WTC11 (cell line): ENCODE results near the gene FAM50A. TPM values are rescaled to one million over a fixed set of nuclear protein-coding genes. Genes with fewer than 3 reads are reported as not detected.

ENCODE experiments used
- ATAC-seq: fragments of 200-7000 bp; cut with Tn5 transposase; 2 replicates; pipeline ENCODE4 v1.10.0; 2021; ENCODE audit warnings: mild to moderate bottlenecking, moderate library complexity
- CTCF ChIA-PET: fragments of 300-600 bp; sonication (Branson Sonifier 250); formaldehyde crosslinking; loops from one replicate; lab custom pipeline; 2021; ENCODE audit warnings: antibody characterized with exemption; lab: Charles Lee
- POLR2A ChIA-PET: fragments of 350-600 bp; sonication (Branson Sonifier 250); formaldehyde crosslinking; loops from one replicate; lab custom pipeline; 2021; ENCODE audit warnings: antibody characterized with exemption; lab: Charles Lee
- DNase-seq: peaks from one replicate; pipeline ENCODE4 v3.0.0; 2021; ENCODE audit warnings: low spot score
- H3K27ac Mint-ChIP-seq: 2 replicates; pipeline ENCODE4 v1.8.0; 2021; ENCODE audit warnings: mixed read lengths
- H3K27me3 Mint-ChIP-seq: 2 replicates; pipeline ENCODE4 v1.8.0; 2021; ENCODE audit warnings: low read depth, mild to moderate bottlenecking, moderate library complexity, mixed read lengths
- H3K36me3 Mint-ChIP-seq: 2 replicates; pipeline ENCODE4 v1.8.0; 2021; ENCODE audit warnings: mixed read lengths
- H3K4me1 Mint-ChIP-seq: 2 replicates; pipeline ENCODE4 v1.8.0; 2022; ENCODE audit warnings: mixed read lengths
- H3K4me3 Mint-ChIP-seq: 2 replicates; pipeline ENCODE4 v1.8.0; 2021; ENCODE audit warnings: mild to moderate bottlenecking, moderate library complexity, mixed read lengths
- H3K9me3 Mint-ChIP-seq: 2 replicates; pipeline ENCODE4 v1.8.0; 2021; ENCODE audit warnings: mixed read lengths
- CREB1 ChIP-seq: sonication (generic); formaldehyde crosslinking; IDR thresholded peaks from 2 replicates; pipeline ENCODE4 v1.8.0; 2023; ENCODE audit warnings: mild to moderate bottlenecking, missing genetic modification reagents
- ELF4 ChIP-seq: sonication (generic); formaldehyde crosslinking; IDR thresholded peaks from 2 replicates; pipeline ENCODE4 v1.8.1; 2022; ENCODE audit warnings: low read depth, mild to moderate bottlenecking, moderate library complexity, missing genetic modification reagents
- ETV6 ChIP-seq: sonication (generic); formaldehyde crosslinking; IDR thresholded peaks from 2 replicates; pipeline ENCODE4 v1.8.1; 2022; ENCODE audit warnings: mild to moderate bottlenecking, missing genetic modification reagents
- FOXP1 ChIP-seq: sonication (generic); formaldehyde crosslinking; IDR thresholded peaks from 2 replicates; pipeline ENCODE4 v1.8.0; 2022; ENCODE audit warnings: missing genetic modification reagents, mild to moderate bottlenecking, moderate library complexity, borderline replicate concordance
- IRF2 ChIP-seq: sonication (generic); formaldehyde crosslinking; IDR thresholded peaks from 2 replicates; pipeline ENCODE4 v1.8.0; 2022; ENCODE audit warnings: low read depth, missing genetic modification reagents, borderline replicate concordance
- NFATC4 ChIP-seq: fragments of 250-450 bp; sonication (Bioruptor Pico); IDR thresholded peaks from 2 replicates; pipeline ENCODE4 v1.9.0; 2021; ENCODE audit warnings: mild to moderate bottlenecking
- RORB ChIP-seq: fragments of 250-450 bp; sonication (Bioruptor Pico); IDR thresholded peaks from 2 replicates; pipeline ENCODE4 v1.9.0; 2021; ENCODE audit warnings: mild to moderate bottlenecking
- SP1 ChIP-seq: sonication (generic); formaldehyde crosslinking; conservative IDR thresholded peaks from 2 replicates; pipeline ENCODE4 v1.8.1; 2022; ENCODE audit warnings: missing genetic modification reagents
- ZNF138 ChIP-seq: sonication (generic); formaldehyde crosslinking; conservative IDR thresholded peaks from 2 replicates; pipeline ENCODE4 v1.8.1; 2022; ENCODE audit warnings: mild to moderate bottlenecking, moderate library complexity, missing genetic modification reagents
- ZNF396 ChIP-seq: fragments of 250-450 bp; sonication (Bioruptor Pico); IDR thresholded peaks from 2 replicates; pipeline ENCODE4 v1.8.0; 2021; ENCODE audit warnings: mild to moderate bottlenecking, moderate library complexity, borderline replicate concordance
- ZNF416 ChIP-seq: fragments of 250-450 bp; sonication (Bioruptor Pico); IDR thresholded peaks from 2 replicates; pipeline ENCODE4 v1.9.0; 2021; ENCODE audit warnings: mild to moderate bottlenecking, inconsistent platforms
- total RNA-seq: library from RNA; stranded (reverse); gene quantifications from 3 replicates; pipeline ENCODE4 v1.2.3, GENCODE V29; 2021
- TF ChIP-seq, protein P1 (sequence below): fragments of 250-450 bp; sonication (Bioruptor Pico); IDR thresholded peaks from 2 replicates; pipeline ENCODE4 v1.9.0; 2021; ENCODE audit warnings: mild to moderate bottlenecking, borderline replicate concordance
- TF ChIP-seq, protein P2 (sequence below): sonication (generic); formaldehyde crosslinking; IDR thresholded peaks from 2 replicates; pipeline ENCODE4 v1.8.1; 2022; ENCODE audit warnings: mild to moderate bottlenecking, moderate library complexity, missing genetic modification reagents
- TF ChIP-seq, protein P3 (sequence below): sonication (generic); formaldehyde crosslinking; IDR thresholded peaks from 2 replicates; pipeline ENCODE4 v1.8.1; 2023; ENCODE audit warnings: mild to moderate bottlenecking, missing genetic modification reagents, borderline replicate concordance
- TF ChIP-seq, protein P4 (sequence below): sonication (generic); formaldehyde crosslinking; IDR thresholded peaks from 2 replicates; pipeline ENCODE4 v1.8.0; 2022; ENCODE audit warnings: mild to moderate bottlenecking, missing genetic modification reagents
- TF ChIP-seq, protein P5 (sequence below): fragments of 250-450 bp; sonication (Bioruptor Pico); IDR thresholded peaks from 2 replicates; pipeline ENCODE4 v1.9.0; 2021; ENCODE audit warnings: mild to moderate bottlenecking

FAM50A gene
- total RNA-seq, 1 experiment from 2014 or later: 50.2 TPM

DNA sequence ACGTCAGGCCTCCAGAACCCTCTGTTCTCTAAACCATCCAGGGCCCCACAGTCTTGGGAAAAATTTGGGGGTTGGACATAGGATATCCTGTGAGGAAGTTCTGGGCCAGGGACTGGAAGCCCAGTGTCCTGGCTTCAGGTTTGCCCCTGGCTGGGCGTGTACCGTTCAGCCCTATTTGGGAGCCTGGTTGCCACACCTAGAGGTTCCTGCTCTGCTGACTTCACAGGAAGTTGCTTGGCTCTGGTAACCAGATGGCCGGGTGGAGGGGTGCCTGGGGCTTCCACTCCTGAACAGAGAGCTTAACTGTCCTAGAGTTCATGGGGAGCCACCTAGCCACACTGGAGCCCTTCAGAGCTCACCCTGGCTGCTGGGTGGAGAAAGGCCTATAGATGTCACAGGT is 31.5 kb upstream of the FAM50A start (continued):
- TF ChIP-seq, protein P1, sequence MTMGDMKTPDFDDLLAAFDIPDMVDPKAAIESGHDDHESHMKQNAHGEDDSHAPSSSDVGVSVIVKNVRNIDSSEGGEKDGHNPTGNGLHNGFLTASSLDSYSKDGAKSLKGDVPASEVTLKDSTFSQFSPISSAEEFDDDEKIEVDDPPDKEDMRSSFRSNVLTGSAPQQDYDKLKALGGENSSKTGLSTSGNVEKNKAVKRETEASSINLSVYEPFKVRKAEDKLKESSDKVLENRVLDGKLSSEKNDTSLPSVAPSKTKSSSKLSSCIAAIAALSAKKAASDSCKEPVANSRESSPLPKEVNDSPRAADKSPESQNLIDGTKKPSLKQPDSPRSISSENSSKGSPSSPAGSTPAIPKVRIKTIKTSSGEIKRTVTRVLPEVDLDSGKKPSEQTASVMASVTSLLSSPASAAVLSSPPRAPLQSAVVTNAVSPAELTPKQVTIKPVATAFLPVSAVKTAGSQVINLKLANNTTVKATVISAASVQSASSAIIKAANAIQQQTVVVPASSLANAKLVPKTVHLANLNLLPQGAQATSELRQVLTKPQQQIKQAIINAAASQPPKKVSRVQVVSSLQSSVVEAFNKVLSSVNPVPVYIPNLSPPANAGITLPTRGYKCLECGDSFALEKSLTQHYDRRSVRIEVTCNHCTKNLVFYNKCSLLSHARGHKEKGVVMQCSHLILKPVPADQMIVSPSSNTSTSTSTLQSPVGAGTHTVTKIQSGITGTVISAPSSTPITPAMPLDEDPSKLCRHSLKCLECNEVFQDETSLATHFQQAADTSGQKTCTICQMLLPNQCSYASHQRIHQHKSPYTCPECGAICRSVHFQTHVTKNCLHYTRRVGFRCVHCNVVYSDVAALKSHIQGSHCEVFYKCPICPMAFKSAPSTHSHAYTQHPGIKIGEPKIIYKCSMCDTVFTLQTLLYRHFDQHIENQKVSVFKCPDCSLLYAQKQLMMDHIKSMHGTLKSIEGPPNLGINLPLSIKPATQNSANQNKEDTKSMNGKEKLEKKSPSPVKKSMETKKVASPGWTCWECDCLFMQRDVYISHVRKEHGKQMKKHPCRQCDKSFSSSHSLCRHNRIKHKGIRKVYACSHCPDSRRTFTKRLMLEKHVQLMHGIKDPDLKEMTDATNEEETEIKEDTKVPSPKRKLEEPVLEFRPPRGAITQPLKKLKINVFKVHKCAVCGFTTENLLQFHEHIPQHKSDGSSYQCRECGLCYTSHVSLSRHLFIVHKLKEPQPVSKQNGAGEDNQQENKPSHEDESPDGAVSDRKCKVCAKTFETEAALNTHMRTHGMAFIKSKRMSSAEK (CRISPR knock-in tag): no peak
- TF ChIP-seq FOXP1 (CRISPR knock-in tag): no peak
- TF ChIP-seq, protein P2, sequence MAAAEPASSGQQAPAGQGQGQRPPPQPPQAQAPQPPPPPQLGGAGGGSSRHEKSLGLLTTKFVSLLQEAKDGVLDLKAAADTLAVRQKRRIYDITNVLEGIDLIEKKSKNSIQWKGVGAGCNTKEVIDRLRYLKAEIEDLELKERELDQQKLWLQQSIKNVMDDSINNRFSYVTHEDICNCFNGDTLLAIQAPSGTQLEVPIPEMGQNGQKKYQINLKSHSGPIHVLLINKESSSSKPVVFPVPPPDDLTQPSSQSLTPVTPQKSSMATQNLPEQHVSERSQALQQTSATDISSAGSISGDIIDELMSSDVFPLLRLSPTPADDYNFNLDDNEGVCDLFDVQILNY: no peak
- TF ChIP-seq NFATC4: no peak
- TF ChIP-seq, protein P3, sequence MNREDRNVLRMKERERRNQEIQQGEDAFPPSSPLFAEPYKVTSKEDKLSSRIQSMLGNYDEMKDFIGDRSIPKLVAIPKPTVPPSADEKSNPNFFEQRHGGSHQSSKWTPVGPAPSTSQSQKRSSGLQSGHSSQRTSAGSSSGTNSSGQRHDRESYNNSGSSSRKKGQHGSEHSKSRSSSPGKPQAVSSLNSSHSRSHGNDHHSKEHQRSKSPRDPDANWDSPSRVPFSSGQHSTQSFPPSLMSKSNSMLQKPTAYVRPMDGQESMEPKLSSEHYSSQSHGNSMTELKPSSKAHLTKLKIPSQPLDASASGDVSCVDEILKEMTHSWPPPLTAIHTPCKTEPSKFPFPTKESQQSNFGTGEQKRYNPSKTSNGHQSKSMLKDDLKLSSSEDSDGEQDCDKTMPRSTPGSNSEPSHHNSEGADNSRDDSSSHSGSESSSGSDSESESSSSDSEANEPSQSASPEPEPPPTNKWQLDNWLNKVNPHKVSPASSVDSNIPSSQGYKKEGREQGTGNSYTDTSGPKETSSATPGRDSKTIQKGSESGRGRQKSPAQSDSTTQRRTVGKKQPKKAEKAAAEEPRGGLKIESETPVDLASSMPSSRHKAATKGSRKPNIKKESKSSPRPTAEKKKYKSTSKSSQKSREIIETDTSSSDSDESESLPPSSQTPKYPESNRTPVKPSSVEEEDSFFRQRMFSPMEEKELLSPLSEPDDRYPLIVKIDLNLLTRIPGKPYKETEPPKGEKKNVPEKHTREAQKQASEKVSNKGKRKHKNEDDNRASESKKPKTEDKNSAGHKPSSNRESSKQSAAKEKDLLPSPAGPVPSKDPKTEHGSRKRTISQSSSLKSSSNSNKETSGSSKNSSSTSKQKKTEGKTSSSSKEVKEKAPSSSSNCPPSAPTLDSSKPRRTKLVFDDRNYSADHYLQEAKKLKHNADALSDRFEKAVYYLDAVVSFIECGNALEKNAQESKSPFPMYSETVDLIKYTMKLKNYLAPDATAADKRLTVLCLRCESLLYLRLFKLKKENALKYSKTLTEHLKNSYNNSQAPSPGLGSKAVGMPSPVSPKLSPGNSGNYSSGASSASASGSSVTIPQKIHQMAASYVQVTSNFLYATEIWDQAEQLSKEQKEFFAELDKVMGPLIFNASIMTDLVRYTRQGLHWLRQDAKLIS (CRISPR knock-in tag): no peak
- TF ChIP-seq ETV6 (CRISPR knock-in tag): no peak
- TF ChIP-seq, protein P4, sequence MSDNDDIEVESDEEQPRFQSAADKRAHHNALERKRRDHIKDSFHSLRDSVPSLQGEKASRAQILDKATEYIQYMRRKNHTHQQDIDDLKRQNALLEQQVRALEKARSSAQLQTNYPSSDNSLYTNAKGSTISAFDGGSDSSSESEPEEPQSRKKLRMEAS (CRISPR knock-in tag): no peak
- no peak for TF ChIP-seq ZNF396 (CRISPR knock-in tag)
- no peak for TF ChIP-seq ZNF416 (CRISPR knock-in tag)
- no peak for TF ChIP-seq ZNF138
- no peak for TF ChIP-seq ELF4 (CRISPR knock-in tag)

DNA sequence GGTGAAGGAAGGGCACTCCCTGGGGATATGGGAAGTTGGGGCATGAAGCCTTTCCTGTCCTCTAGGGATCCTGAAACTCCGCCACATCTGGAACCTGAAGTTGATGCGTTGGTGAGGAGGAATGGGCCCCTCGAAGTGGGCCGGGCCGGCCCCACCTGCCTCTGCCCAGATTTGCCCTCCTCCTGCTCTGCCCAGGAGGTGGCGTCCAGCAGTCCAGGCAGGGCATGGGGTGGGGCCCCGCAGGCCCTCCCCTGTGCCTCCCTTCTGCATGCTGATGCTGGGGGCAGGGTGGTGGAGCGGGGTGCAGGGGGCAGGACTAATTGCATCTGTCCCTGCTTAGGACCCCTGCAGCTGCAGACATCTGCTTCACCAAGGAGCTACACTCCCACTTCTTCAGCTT is 30.8 kb upstream of the FAM50A start:
- H3K4me1 Mint-ChIP-seq: peaks cover 12% of the 10 kb centered on the region
- TF ChIP-seq SP1 (CRISPR knock-in tag): no peak
- no peak for TF ChIP-seq RORB (CRISPR knock-in tag)
- no peak for TF ChIP-seq IRF2 (CRISPR knock-in tag)
- TF ChIP-seq, protein P5, sequence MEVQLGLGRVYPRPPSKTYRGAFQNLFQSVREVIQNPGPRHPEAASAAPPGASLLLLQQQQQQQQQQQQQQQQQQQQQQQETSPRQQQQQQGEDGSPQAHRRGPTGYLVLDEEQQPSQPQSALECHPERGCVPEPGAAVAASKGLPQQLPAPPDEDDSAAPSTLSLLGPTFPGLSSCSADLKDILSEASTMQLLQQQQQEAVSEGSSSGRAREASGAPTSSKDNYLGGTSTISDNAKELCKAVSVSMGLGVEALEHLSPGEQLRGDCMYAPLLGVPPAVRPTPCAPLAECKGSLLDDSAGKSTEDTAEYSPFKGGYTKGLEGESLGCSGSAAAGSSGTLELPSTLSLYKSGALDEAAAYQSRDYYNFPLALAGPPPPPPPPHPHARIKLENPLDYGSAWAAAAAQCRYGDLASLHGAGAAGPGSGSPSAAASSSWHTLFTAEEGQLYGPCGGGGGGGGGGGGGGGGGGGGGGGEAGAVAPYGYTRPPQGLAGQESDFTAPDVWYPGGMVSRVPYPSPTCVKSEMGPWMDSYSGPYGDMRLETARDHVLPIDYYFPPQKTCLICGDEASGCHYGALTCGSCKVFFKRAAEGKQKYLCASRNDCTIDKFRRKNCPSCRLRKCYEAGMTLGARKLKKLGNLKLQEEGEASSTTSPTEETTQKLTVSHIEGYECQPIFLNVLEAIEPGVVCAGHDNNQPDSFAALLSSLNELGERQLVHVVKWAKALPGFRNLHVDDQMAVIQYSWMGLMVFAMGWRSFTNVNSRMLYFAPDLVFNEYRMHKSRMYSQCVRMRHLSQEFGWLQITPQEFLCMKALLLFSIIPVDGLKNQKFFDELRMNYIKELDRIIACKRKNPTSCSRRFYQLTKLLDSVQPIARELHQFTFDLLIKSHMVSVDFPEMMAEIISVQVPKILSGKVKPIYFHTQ (CRISPR knock-in tag): no peak
- no peak for TF ChIP-seq CREB1 (CRISPR knock-in tag)
- CTCF ChIA-PET: no interaction called here

More for the DNA sequence above, 30.8 kb upstream of the FAM50A start:
- no peaks in the 10 kb centered on the region for H3K27me3 Mint-ChIP-seq
- no peak for ATAC-seq
- DNase-seq: no peak
- POLR2A ChIA-PET: no interaction called here
- H3K36me3 Mint-ChIP-seq: peaks cover 2% of the 10 kb centered on the region; the same call in 1 of the 2 replicates
- H3K9me3 Mint-ChIP-seq: no peaks in the 10 kb centered on the region
- no peak overlapping the region for H3K4me3 Mint-ChIP-seq
- no peak overlapping the region for H3K27ac Mint-ChIP-seq
